Osteoblast (primary cell): ENCODE results near the gene OXER1. TPM values are rescaled to one million over a fixed set of nuclear protein-coding genes. Genes with fewer than 3 reads are reported as not detected.
"Not testable (repeated sequence)": the region's sequence is repeated elsewhere in the genome, so short reads cannot be mapped to it uniquely, and the experiment has no call there.

Source experiments
- DNase-seq: peaks from one replicate; pipeline ENCODE4 v3.0.0; 2011; ENCODE audit warnings: low spot score, mixed read lengths; ENCODE audit not compliant: insufficient read length; ENCODE audit errors: missing footprints
- H2AFZ ChIP-seq: 2 replicates; pipeline ENCODE4 v1.6.0; 2011; ENCODE audit warnings: mild to moderate bottlenecking, low read length
- H3K27ac ChIP-seq: 2 replicates; pipeline ENCODE4 v1.5.1; 2011; ENCODE audit warnings: mild to moderate bottlenecking, low read depth, low read length, moderate library complexity
- H3K27me3 ChIP-seq: 2 replicates; pipeline ENCODE4 v1.6.0; 2012; ENCODE audit warnings: mild to moderate bottlenecking, control low read depth, inconsistent platforms, low read length, moderate library complexity; ENCODE audit not compliant: insufficient read depth
- H3K36me3 ChIP-seq: 2 replicates; pipeline ENCODE4 v1.5.1; 2011; ENCODE audit warnings: mild to moderate bottlenecking, low read length, control low read depth, moderate library complexity; ENCODE audit not compliant: insufficient read depth
- H3K4me1 ChIP-seq: 2 replicates; pipeline ENCODE4 v1.5.1; 2011; ENCODE audit warnings: mild to moderate bottlenecking, low read length, control low read depth, moderate library complexity; ENCODE audit not compliant: insufficient read depth
- H3K4me2 ChIP-seq: 2 replicates; pipeline ENCODE4 v1.6.0; 2011; ENCODE audit warnings: mild to moderate bottlenecking, low read length; ENCODE audit not compliant: insufficient read depth
- H3K4me3 ChIP-seq: fragments of 200-600 bp; sonication (generic); 3 replicates; pipeline ENCODE4 v1.5.1; 2012; ENCODE audit warnings: mild to moderate bottlenecking, low read length, inconsistent platforms; ENCODE audit not compliant: insufficient read depth
- H3K79me2 ChIP-seq: 2 replicates; pipeline ENCODE4 v1.6.0; 2012; ENCODE audit warnings: mild to moderate bottlenecking, low read length, control low read depth, inconsistent platforms; ENCODE audit not compliant: insufficient read depth
- H3K9me3 ChIP-seq: 2 replicates; pipeline ENCODE4 v1.5.1; 2011; ENCODE audit warnings: low read depth, low read length, control low read depth
- H4K20me1 ChIP-seq: 2 replicates; pipeline ENCODE4 v1.6.0; 2012; ENCODE audit warnings: mild to moderate bottlenecking, low read length, control low read depth; ENCODE audit not compliant: insufficient read depth
- total RNA-seq: library from RNA; depleted of rRNA; stranded (reverse); fragments of >200 nt; gene quantifications from 2 replicates; pipeline ENCODE4 v1.2.3, GENCODE V29; 2012
- TF ChIP-seq, protein P1 (sequence below): IDR thresholded peaks from 2 replicates; pipeline ENCODE4 v1.5.1; 2011; ENCODE audit warnings: mild to moderate bottlenecking, low read depth, low read length, moderate library complexity; ENCODE audit errors: extremely low read depth

OXER1 gene
- total RNA-seq, 1 donor, result not detected

GRCh38 chr2:42736598-42737322 is 27.2 kb downstream of the OXER1 start:
- Histone ChIP-seq H3K27ac (no peak overlapping the region), H4K20me1 (no peaks in the 10 kb centered on the region), H3K4me3 (no peak overlapping the region), H3K27me3 (no peaks in the 10 kb centered on the region), H3K79me2 (no peaks in the 10 kb centered on the region), H3K4me1 (no peaks in the 10 kb centered on the region), H3K36me3 (no peaks in the 10 kb centered on the region), H3K9me3 (no peaks in the 10 kb centered on the region), H3K4me2 (no peak overlapping the region), H2AFZ (no peak overlapping the region)
- TF ChIP-seq, protein P1, sequence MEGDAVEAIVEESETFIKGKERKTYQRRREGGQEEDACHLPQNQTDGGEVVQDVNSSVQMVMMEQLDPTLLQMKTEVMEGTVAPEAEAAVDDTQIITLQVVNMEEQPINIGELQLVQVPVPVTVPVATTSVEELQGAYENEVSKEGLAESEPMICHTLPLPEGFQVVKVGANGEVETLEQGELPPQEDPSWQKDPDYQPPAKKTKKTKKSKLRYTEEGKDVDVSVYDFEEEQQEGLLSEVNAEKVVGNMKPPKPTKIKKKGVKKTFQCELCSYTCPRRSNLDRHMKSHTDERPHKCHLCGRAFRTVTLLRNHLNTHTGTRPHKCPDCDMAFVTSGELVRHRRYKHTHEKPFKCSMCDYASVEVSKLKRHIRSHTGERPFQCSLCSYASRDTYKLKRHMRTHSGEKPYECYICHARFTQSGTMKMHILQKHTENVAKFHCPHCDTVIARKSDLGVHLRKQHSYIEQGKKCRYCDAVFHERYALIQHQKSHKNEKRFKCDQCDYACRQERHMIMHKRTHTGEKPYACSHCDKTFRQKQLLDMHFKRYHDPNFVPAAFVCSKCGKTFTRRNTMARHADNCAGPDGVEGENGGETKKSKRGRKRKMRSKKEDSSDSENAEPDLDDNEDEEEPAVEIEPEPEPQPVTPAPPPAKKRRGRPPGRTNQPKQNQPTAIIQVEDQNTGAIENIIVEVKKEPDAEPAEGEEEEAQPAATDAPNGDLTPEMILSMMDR, result no peak
- DNase-seq, result no peak

GRCh38 chr2:42733852-42734251 is 30.1 kb downstream of the OXER1 start:
- Histone ChIP-seq H4K20me1 (no peaks in the 10 kb centered on the region), H3K4me2 (no peak overlapping the region), H3K27me3 (no peaks in the 10 kb centered on the region), H3K4me3 (no peak overlapping the region), H3K4me1 (no peaks in the 10 kb centered on the region), H3K9me3 (no peaks in the 10 kb centered on the region), H3K36me3 (no peaks in the 10 kb centered on the region), H2AFZ (no peak overlapping the region), H3K79me2 (no peaks in the 10 kb centered on the region), H3K27ac (no peak overlapping the region)
- TF ChIP-seq, protein P1, result no peak
- no peak for DNase-seq

GRCh38 chr2:42731316-42731715 is 32.6 kb downstream of the OXER1 start:
- not testable (repeated sequence) for H2AFZ ChIP-seq, H3K4me1 ChIP-seq, H3K27ac ChIP-seq, H4K20me1 ChIP-seq, H3K27me3 ChIP-seq, H3K36me3 ChIP-seq, H3K79me2 ChIP-seq, H3K4me3 ChIP-seq, H3K9me3 ChIP-seq, DNase-seq, H3K4me2 ChIP-seq

GRCh38 chr2:42726680-42727079 is 37.3 kb downstream of the OXER1 start:
- peaks cover 11% of the 10 kb centered on the region for H3K4me1 ChIP-seq
- no peak overlapping the region for H3K4me3 ChIP-seq
- no peak overlapping the region for H3K4me2 ChIP-seq
- no peak overlapping the region for H2AFZ ChIP-seq
- no peaks in the 10 kb centered on the region for H4K20me1 ChIP-seq
- no peak for DNase-seq
- no peak overlapping the region for H3K27ac ChIP-seq
- no peaks in the 10 kb centered on the region for H3K9me3 ChIP-seq
- TF ChIP-seq, protein P1, result no peak
- no peaks in the 10 kb centered on the region for H3K79me2 ChIP-seq
- H3K36me3 ChIP-seq, result no peaks in the 10 kb centered on the region
- no peaks in the 10 kb centered on the region for H3K27me3 ChIP-seq
